Liver (tissue), 9 donors: Measurements from ENCODE around the gene TMEM163. TPM values are rescaled to one million over a fixed set of nuclear protein-coding genes. Genes with fewer than 3 reads are reported as not detected.

Source experiments
- DNase-seq: peaks from one replicate; pipeline ENCODE4 v3.0.0-alpha.2; 2017; ENCODE audit warnings: low spot score
- H3K27ac ChIP-seq, 2 donors: one replicate each; pipeline ENCODE4 v1.7.0; 2013; ENCODE audit warnings: inconsistent platforms in 2 of 2, low read length in 2 of 2, control low read depth in 1 of 2, low read depth in 1 of 2, mild to moderate bottlenecking in 1 of 2
- H3K27me3 ChIP-seq, 4 donors: one replicate each; pipeline versions ENCODE4 v1.6.1 to v1.7.0; 2013; ENCODE audit warnings: low read length in 3 of 4, inconsistent platforms in 1 of 4, mild to moderate bottlenecking in 1 of 4, moderate library complexity in 1 of 4; ENCODE audit not compliant: control insufficient read depth in 4 of 4, insufficient read depth in 4 of 4
- H3K36me3 ChIP-seq, 4 donors: one replicate each; pipeline versions ENCODE4 v1.6.1 to v1.7.0; 2013; ENCODE audit warnings: low read length in 3 of 4, mild to moderate bottlenecking in 3 of 4, low read depth in 1 of 4, moderate library complexity in 1 of 4; ENCODE audit not compliant: control insufficient read depth in 4 of 4, insufficient read depth in 3 of 4
- H3K4me1 ChIP-seq, 4 donors: one replicate each; pipeline versions ENCODE4 v1.6.1 to v1.7.0; 2013; ENCODE audit warnings: low read length in 3 of 4, mild to moderate bottlenecking in 3 of 4, moderate library complexity in 1 of 4; ENCODE audit not compliant: control insufficient read depth in 4 of 4, insufficient read depth in 4 of 4
- H3K4me3 ChIP-seq, 3 donors: one replicate each; pipeline versions ENCODE4 v1.6.1 to v1.7.0; 2013; ENCODE audit warnings: low read length in 3 of 3, control low read depth in 1 of 3, low read depth in 1 of 3, mild to moderate bottlenecking in 1 of 3
- H3K9ac ChIP-seq, 2 donors: one replicate each; pipeline ENCODE4 v1.7.0; 2013; ENCODE audit warnings: low read length in 2 of 2, mild to moderate bottlenecking in 2 of 2, moderate library complexity in 2 of 2, control low read depth in 1 of 2, low read depth in 1 of 2
- H3K9me3 ChIP-seq, 4 donors: one replicate each; pipeline versions ENCODE4 v1.6.1 to v1.7.0; 2013; ENCODE audit warnings: low read length in 3 of 4; ENCODE audit not compliant: control insufficient read depth in 4 of 4
- EGR1 ChIP-seq, 2 donors: IDR thresholded peaks; 2 replicates each; pipeline ENCODE4 v1.6.1; 2016 to 2018; ENCODE audit warnings: antibody characterized with exemption in 2 of 2, low read depth in 2 of 2
- FOXA1 ChIP-seq: IDR thresholded peaks from 2 replicates; pipeline ENCODE4 v1.6.1; 2016; ENCODE audit warnings: antibody characterized with exemption
- FOXA2 ChIP-seq: IDR thresholded peaks from 2 replicates; pipeline ENCODE4 v1.6.1; 2016; ENCODE audit warnings: antibody characterized with exemption
- GABPA ChIP-seq, 2 donors: IDR thresholded peaks in 1 of 2; conservative IDR thresholded peaks in 1 of 2; 2 replicates each; pipeline ENCODE4 v1.6.1; 2016; ENCODE audit warnings: antibody characterized with exemption in 2 of 2, mild to moderate bottlenecking in 1 of 2, moderate library complexity in 1 of 2
- HNF4A ChIP-seq, 2 donors: conservative IDR thresholded peaks; 2 replicates each; pipeline ENCODE4 v1.6.1; 2016; ENCODE audit warnings: antibody characterized with exemption in 2 of 2, mild to moderate bottlenecking in 2 of 2
- JUND ChIP-seq, 2 donors: IDR thresholded peaks; 2 replicates each; pipeline ENCODE4 v1.6.1; 2016; ENCODE audit warnings: antibody characterized with exemption in 2 of 2
- NR2F2 ChIP-seq: IDR thresholded peaks from 2 replicates; pipeline ENCODE4 v1.6.1; 2016; ENCODE audit warnings: antibody characterized with exemption
- RAD21 ChIP-seq, 2 donors: IDR thresholded peaks; 2 replicates each; pipeline ENCODE4 v1.6.1; 2016; ENCODE audit warnings: antibody characterized with exemption in 2 of 2, mild to moderate bottlenecking in 2 of 2
- RXRA ChIP-seq, 2 donors: IDR thresholded peaks; 2 replicates each; pipeline ENCODE4 v1.6.1; 2017 to 2018; ENCODE audit warnings: antibody characterized with exemption in 2 of 2, mild to moderate bottlenecking in 1 of 2
- SP1 ChIP-seq: IDR thresholded peaks from 2 replicates; pipeline ENCODE4 v1.6.1; 2018; ENCODE audit warnings: antibody characterized with exemption, mild to moderate bottlenecking
- YY1 ChIP-seq: IDR thresholded peaks from 2 replicates; pipeline ENCODE4 v1.6.1; 2016; ENCODE audit warnings: antibody characterized with exemption, mild to moderate bottlenecking
- WGBS: extraction: QIAGEN DNeasy Blood & Tissue Kit; methylation state at CpG from one replicate; pipeline ENCODE4 v1.1.7; 2013; 5-methylcytosine and 5-hydroxymethylcytosine counted together
- polyA plus RNA-seq, 2 donors: library from polyadenylated mRNA; stranded (reverse) in 1 of 2; unstranded in 1 of 2; fragments of 200-250 nt in 1 of 2; fragments of >200 nt in 1 of 2; fragmentation: Nextera tagmentation in 1 of 2; extraction: Ambion mirVana in 1 of 2; gene quantifications; one replicate each; pipeline versions ENCODE4 v1.2.1 to v1.2.3, GENCODE V29; 2013 to 2015
- total RNA-seq, 2 donors: library from RNA; depleted of rRNA; stranded (reverse); fragments of >200 nt; gene quantifications; one replicate each; pipeline ENCODE4 v1.2.3, GENCODE V29; 2014
- TF ChIP-seq, protein P1 (sequence below): IDR thresholded peaks from 2 replicates; pipeline ENCODE4 v1.6.1; 2016; ENCODE audit warnings: antibody characterized with exemption
- TF ChIP-seq, protein P2 (sequence below): IDR thresholded peaks from 2 replicates; pipeline ENCODE4 v1.6.1; 2016; ENCODE audit warnings: antibody characterized with exemption
- TF ChIP-seq, protein P3 (sequence below): fragments of 150-350 bp; IDR thresholded peaks from 2 replicates; pipeline ENCODE4 v1.5.1; 2017; ENCODE audit warnings: improper control_type of control experiment, low read depth, low read length; ENCODE audit not compliant: missing input control
- TF ChIP-seq, protein P4 (sequence below): IDR thresholded peaks from 2 replicates; pipeline ENCODE4 v1.6.1; 2016; ENCODE audit warnings: antibody characterized with exemption, mild to moderate bottlenecking
- TF ChIP-seq, protein P5 (sequence below): IDR thresholded peaks from 2 replicates; pipeline ENCODE4 v1.6.1; 2016; ENCODE audit warnings: antibody characterized with exemption
- donor health status: healthy.
- donor health status: healthy.
- donor health status: healthy.
- donor health status: healthy.
- donor health status: healthy.

TMEM163 gene
- total and polyA plus RNA-seq, 4 donors = 0.08 to 0.48 (median 0.25) TPM

DNA sequence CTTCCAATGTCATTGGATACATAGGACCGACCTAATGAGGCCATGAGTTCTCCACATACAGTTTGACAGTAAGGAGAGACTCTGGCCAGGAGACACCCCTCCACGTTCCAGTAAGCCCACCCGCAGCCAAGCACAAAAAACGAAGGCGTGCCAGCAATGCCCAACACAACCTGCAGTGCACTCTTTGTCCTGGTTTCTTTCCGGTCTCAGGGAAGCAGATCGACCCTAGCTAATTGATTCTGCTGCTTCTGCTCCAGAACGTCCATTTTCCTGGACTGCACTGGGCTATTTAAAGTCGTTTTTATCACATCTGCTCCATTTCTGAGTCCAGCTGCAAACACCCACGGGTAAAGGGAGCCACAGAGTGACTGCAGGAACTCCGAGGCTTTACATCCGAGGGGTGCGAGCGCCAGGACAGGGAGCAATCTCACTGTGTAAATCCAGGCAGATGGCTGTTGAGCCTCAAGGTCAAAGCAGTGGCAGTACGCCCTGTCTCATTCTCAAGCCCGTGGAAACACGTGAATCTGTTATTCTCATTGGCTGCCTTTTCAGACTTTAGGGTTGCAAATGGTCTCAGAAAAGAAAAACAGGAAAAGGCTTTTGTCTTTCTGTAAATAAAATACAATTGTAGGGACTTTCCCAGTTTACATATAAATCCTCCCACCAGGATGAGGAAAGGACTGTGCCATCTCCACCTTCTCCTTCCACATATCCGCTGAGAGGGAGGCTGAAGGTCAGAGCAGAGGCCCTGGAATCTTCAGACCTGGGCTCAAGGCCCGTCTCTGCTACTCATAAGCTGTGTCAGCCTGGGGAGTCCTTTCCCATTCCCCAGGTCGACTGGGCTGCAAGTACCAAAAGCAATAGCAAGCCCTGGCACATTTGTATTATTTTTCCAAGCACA lies 40.7 kb downstream of the TMEM163 start:
- H3K27me3 ChIP-seq = no peaks in the 10 kb centered on the region
- no peak overlapping the region for H3K4me3 ChIP-seq
- no peaks in the 10 kb centered on the region for H3K36me3 ChIP-seq
- H3K9me3 ChIP-seq = peaks cover 0 to 3% (median 0%) of the 10 kb centered on the region in 4 donors
- no peak for DNase-seq
- no peak overlapping the region for H3K27ac ChIP-seq
- 64% methylated on average over 20 of the region's 20 CpGs for WGBS
- no peaks in the 10 kb centered on the region for H3K4me1 ChIP-seq
- no peak overlapping the region for H3K9ac ChIP-seq
- TF ChIP-seq, protein P1, sequence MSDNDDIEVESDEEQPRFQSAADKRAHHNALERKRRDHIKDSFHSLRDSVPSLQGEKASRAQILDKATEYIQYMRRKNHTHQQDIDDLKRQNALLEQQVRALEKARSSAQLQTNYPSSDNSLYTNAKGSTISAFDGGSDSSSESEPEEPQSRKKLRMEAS = no peak
- TF ChIP-seq, protein P2, sequence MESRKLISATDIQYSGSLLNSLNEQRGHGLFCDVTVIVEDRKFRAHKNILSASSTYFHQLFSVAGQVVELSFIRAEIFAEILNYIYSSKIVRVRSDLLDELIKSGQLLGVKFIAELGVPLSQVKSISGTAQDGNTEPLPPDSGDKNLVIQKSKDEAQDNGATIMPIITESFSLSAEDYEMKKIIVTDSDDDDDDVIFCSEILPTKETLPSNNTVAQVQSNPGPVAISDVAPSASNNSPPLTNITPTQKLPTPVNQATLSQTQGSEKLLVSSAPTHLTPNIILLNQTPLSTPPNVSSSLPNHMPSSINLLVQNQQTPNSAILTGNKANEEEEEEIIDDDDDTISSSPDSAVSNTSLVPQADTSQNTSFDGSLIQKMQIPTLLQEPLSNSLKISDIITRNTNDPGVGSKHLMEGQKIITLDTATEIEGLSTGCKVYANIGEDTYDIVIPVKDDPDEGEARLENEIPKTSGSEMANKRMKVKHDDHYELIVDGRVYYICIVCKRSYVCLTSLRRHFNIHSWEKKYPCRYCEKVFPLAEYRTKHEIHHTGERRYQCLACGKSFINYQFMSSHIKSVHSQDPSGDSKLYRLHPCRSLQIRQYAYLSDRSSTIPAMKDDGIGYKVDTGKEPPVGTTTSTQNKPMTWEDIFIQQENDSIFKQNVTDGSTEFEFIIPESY = no peak
- TF ChIP-seq RAD21 (IDR thresholded peaks at IDR 0.05) (no peak), JUND (IDR thresholded peaks at IDR 0.05) (no peak), RXRA (IDR thresholded peaks at IDR 0.05) (no peak), FOXA1 (no peak), YY1 (no peak)
- TF ChIP-seq, protein P3, sequence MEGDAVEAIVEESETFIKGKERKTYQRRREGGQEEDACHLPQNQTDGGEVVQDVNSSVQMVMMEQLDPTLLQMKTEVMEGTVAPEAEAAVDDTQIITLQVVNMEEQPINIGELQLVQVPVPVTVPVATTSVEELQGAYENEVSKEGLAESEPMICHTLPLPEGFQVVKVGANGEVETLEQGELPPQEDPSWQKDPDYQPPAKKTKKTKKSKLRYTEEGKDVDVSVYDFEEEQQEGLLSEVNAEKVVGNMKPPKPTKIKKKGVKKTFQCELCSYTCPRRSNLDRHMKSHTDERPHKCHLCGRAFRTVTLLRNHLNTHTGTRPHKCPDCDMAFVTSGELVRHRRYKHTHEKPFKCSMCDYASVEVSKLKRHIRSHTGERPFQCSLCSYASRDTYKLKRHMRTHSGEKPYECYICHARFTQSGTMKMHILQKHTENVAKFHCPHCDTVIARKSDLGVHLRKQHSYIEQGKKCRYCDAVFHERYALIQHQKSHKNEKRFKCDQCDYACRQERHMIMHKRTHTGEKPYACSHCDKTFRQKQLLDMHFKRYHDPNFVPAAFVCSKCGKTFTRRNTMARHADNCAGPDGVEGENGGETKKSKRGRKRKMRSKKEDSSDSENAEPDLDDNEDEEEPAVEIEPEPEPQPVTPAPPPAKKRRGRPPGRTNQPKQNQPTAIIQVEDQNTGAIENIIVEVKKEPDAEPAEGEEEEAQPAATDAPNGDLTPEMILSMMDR = no peak

DNA sequence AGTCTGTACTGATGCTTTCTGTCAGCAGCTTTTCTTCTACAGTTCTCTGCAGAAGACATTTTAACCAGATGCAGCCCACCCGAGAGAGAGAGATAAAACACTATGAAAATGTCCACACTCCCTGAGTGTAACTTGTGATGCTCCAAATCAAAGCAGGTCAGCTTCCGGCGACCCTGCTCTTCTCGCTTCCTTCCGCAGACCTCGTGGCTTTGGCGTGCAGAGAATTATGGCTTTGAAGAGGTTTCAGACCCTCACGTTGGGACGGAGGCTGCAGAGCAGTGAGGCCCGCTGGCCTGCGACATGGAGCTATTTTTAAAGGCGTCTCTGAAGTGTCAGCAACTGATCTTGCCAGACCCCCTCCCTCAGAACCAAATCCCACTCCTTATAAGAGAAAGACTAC lies 41.8 kb downstream of the TMEM163 start:
- no peak for DNase-seq
- no peak overlapping the region for H3K4me3 ChIP-seq
- no peaks in the 10 kb centered on the region for H3K36me3 ChIP-seq
- 73% methylated on average over 12 of the region's 12 CpGs for WGBS
- TF ChIP-seq EGR1 (IDR thresholded peaks at IDR 0.05; ENCODE audit: low read depth in 2 of 2) (no peak), HNF4A (conservative IDR thresholded peaks at IDR 0.05) (no peak), NR2F2 (no peak), RAD21 (IDR thresholded peaks at IDR 0.05) (no peak), SP1 (no peak), FOXA1 (no peak), JUND (IDR thresholded peaks at IDR 0.05) (no peak), YY1 (no peak), FOXA2 (no peak), GABPA (IDR thresholded peaks at IDR 0.05 in 1 of 2, conservative IDR thresholded peaks at IDR 0.05 in 1 of 2) (no peak)
- TF ChIP-seq, protein P4, sequence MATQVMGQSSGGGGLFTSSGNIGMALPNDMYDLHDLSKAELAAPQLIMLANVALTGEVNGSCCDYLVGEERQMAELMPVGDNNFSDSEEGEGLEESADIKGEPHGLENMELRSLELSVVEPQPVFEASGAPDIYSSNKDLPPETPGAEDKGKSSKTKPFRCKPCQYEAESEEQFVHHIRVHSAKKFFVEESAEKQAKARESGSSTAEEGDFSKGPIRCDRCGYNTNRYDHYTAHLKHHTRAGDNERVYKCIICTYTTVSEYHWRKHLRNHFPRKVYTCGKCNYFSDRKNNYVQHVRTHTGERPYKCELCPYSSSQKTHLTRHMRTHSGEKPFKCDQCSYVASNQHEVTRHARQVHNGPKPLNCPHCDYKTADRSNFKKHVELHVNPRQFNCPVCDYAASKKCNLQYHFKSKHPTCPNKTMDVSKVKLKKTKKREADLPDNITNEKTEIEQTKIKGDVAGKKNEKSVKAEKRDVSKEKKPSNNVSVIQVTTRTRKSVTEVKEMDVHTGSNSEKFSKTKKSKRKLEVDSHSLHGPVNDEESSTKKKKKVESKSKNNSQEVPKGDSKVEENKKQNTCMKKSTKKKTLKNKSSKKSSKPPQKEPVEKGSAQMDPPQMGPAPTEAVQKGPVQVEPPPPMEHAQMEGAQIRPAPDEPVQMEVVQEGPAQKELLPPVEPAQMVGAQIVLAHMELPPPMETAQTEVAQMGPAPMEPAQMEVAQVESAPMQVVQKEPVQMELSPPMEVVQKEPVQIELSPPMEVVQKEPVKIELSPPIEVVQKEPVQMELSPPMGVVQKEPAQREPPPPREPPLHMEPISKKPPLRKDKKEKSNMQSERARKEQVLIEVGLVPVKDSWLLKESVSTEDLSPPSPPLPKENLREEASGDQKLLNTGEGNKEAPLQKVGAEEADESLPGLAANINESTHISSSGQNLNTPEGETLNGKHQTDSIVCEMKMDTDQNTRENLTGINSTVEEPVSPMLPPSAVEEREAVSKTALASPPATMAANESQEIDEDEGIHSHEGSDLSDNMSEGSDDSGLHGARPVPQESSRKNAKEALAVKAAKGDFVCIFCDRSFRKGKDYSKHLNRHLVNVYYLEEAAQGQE = no peak
- TF ChIP-seq, protein P1 = no peak
- TF ChIP-seq, protein P5, sequence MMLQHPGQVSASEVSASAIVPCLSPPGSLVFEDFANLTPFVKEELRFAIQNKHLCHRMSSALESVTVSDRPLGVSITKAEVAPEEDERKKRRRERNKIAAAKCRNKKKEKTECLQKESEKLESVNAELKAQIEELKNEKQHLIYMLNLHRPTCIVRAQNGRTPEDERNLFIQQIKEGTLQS = no peak
- TF ChIP-seq, protein P3 = no peak
- H3K9me3 ChIP-seq = peaks cover 0 to 3% (median 0%) of the 10 kb centered on the region in 4 donors
- H3K9ac ChIP-seq = no peak overlapping the region
- no peak overlapping the region for H3K27ac ChIP-seq
- no peaks in the 10 kb centered on the region for H3K4me1 ChIP-seq
- no peaks in the 10 kb centered on the region for H3K27me3 ChIP-seq
